Neural progenitor cell (in vitro differentiated cells): ENCODE data around the gene CSGALNACT2. TPM values are rescaled to one million over a fixed set of nuclear protein-coding genes. Genes with fewer than 3 reads are reported as not detected.
A peak's percentile ranks its signal among the peaks of the same experiment; 100 is the strongest.

Experiments used
- DNase-seq: peaks from one replicate; pipeline ENCODE4 v3.0.0-alpha.2; 2016; ENCODE audit warnings: low spot score
- H2AFZ ChIP-seq: fragments of 200-600 bp; sonication (generic); replicated peaks from 2 replicates; pipeline ENCODE4 v1.6.1; 2016; ENCODE audit warnings: antibody characterized with exemption
- H3F3A ChIP-seq: fragments of 200-600 bp; sonication (generic); 2 replicates; pipeline ENCODE4 v1.6.1; 2016; ENCODE audit warnings: antibody characterized with exemption, low read depth
- H3K27ac ChIP-seq: fragments of 200-600 bp; sonication (generic); 2 replicates; pipeline ENCODE4 v1.5.1; 2016; ENCODE audit warnings: mild to moderate bottlenecking
- H3K27me3 ChIP-seq: fragments of 200-600 bp; sonication (generic); 2 replicates; pipeline ENCODE4 v1.6.1; 2016; ENCODE audit warnings: mild to moderate bottlenecking, moderate library complexity
- H3K36me3 ChIP-seq: fragments of 200-600 bp; sonication (generic); 2 replicates; pipeline ENCODE4 v1.5.1; 2016
- H3K4me1 ChIP-seq: fragments of 200-600 bp; sonication (generic); 2 replicates; pipeline ENCODE4 v1.6.1; 2016; ENCODE audit warnings: mixed run types
- H3K4me2 ChIP-seq: fragments of 200-600 bp; sonication (generic); 2 replicates; pipeline ENCODE4 v1.6.1; 2016
- H3K4me3 ChIP-seq: fragments of 200-600 bp; sonication (generic); 2 replicates; pipeline ENCODE4 v1.5.1; 2016
- H3K79me2 ChIP-seq: fragments of 200-600 bp; sonication (generic); 2 replicates; pipeline ENCODE4 v1.6.1; 2016; ENCODE audit warnings: low read depth
- H3K9ac ChIP-seq: fragments of 200-600 bp; sonication (generic); 2 replicates; pipeline ENCODE4 v1.6.1; 2016
- H3K9me3 ChIP-seq: fragments of 200-600 bp; sonication (generic); 2 replicates; pipeline ENCODE4 v1.5.1; 2016; ENCODE audit warnings: low read depth
- H4K20me1 ChIP-seq: fragments of 200-600 bp; sonication (generic); 2 replicates; pipeline ENCODE4 v1.6.1; 2016; ENCODE audit warnings: low read depth
- H3K27ac Mint-ChIP-seq: 3 replicates; pipeline ENCODE4 v1.8.0; 2021; ENCODE audit warnings: mixed read lengths
- H3K27me3 Mint-ChIP-seq: 2 replicates; pipeline ENCODE4 v1.8.0; 2022; ENCODE audit warnings: low read depth, mild to moderate bottlenecking, inconsistent platforms, moderate library complexity, mixed read lengths; ENCODE audit not compliant: insufficient read depth
- H3K36me3 Mint-ChIP-seq: 3 replicates; pipeline ENCODE4 v1.8.0; 2021; ENCODE audit warnings: mixed read lengths
- H3K4me1 Mint-ChIP-seq: 3 replicates; pipeline ENCODE4 v1.8.0; 2021; ENCODE audit warnings: mixed read lengths
- H3K4me3 Mint-ChIP-seq: 3 replicates; pipeline ENCODE4 v1.8.0; 2021; ENCODE audit warnings: mild to moderate bottlenecking, moderate library complexity, mixed read lengths
- H3K9me3 Mint-ChIP-seq: 3 replicates; pipeline ENCODE4 v1.8.0; 2020; ENCODE audit warnings: mixed read lengths
- EZH2 ChIP-seq: fragments of 200-600 bp; sonication (generic); IDR thresholded peaks from 2 replicates; pipeline ENCODE4 v1.6.1; 2017; ENCODE audit warnings: antibody characterized with exemption, mild to moderate bottlenecking, moderate library complexity
- EZH2phosphoT487 ChIP-seq: fragments of 200-600 bp; sonication (generic); IDR thresholded peaks from 2 replicates; pipeline ENCODE4 v1.6.1; 2017; ENCODE audit warnings: antibody characterized with exemption
- total RNA-seq: library from RNA; depleted of rRNA; stranded (reverse); fragments of >200 nt; gene quantifications from 2 replicates; pipeline ENCODE4 v1.2.3, GENCODE V29; 2015; ENCODE audit warnings: low replicate concordance
- TF ChIP-seq, protein P1 (sequence below): fragments of 200-600 bp; sonication (generic); IDR thresholded peaks from 2 replicates; pipeline ENCODE4 v1.5.1; 2017; ENCODE audit warnings: antibody characterized with exemption, mild to moderate bottlenecking

Gene CSGALNACT2
- total RNA-seq, 1 donor from 2014 or later, result 9.3 TPM

GRCh38 chr10:43227911-43228782, 89.9 kb downstream of the CSGALNACT2 start:
- DNase-seq, result no peak
- peaks cover 46% of the 10 kb centered on the region for H3K27me3 Mint-ChIP-seq
- Histone ChIP-seq H3K79me2 (no peaks in the 10 kb centered on the region), H3K4me3 (no peak overlapping the region), H3K9me3 (no peaks in the 10 kb centered on the region), H3F3A (no peaks in the 10 kb centered on the region), H3K27ac (no peak overlapping the region), H3K4me2 (peak overlapping the region; percentile 86), H3K27me3 (peaks cover 67% of the 10 kb centered on the region), H2AFZ (no peak overlapping the region), H3K4me1 (peaks cover 5% of the 10 kb centered on the region), H3K9ac (no peak overlapping the region), H4K20me1 (peaks cover 9% of the 10 kb centered on the region), H3K36me3 (no peaks in the 10 kb centered on the region)
- H3K27ac Mint-ChIP-seq, result no peak overlapping the region
- H3K36me3 Mint-ChIP-seq, result no peaks in the 10 kb centered on the region
- no peaks in the 10 kb centered on the region for H3K4me1 Mint-ChIP-seq
- H3K9me3 Mint-ChIP-seq, result no peaks in the 10 kb centered on the region
- H3K4me3 Mint-ChIP-seq, result no peak overlapping the region
- TF ChIP-seq, protein P1, sequence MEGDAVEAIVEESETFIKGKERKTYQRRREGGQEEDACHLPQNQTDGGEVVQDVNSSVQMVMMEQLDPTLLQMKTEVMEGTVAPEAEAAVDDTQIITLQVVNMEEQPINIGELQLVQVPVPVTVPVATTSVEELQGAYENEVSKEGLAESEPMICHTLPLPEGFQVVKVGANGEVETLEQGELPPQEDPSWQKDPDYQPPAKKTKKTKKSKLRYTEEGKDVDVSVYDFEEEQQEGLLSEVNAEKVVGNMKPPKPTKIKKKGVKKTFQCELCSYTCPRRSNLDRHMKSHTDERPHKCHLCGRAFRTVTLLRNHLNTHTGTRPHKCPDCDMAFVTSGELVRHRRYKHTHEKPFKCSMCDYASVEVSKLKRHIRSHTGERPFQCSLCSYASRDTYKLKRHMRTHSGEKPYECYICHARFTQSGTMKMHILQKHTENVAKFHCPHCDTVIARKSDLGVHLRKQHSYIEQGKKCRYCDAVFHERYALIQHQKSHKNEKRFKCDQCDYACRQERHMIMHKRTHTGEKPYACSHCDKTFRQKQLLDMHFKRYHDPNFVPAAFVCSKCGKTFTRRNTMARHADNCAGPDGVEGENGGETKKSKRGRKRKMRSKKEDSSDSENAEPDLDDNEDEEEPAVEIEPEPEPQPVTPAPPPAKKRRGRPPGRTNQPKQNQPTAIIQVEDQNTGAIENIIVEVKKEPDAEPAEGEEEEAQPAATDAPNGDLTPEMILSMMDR, result no peak
- TF ChIP-seq EZH2 (no peak), EZH2phosphoT487 (no peak)

DNA sequence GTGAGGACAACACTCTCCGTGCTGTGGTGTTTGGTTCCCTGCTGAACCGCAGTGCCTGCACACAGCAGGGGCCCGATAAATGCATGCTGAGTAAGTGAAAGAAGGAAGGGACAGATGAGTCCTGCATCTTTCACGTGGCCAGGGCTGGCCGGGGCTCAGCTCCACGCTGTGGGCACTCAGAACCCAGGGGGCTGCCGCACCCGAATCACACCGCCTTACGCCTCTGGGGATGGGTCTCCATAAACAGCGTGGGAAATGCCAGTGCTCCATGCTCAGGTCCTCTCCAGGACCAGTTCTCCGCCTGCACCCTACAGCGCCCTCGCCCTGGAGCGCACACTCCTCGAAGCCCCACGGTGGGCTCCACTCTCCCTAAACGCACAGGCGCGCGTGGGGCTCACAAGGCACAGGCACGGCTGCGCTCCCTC, 90.5 kb downstream of the CSGALNACT2 start:
- no peaks in the 10 kb centered on the region for H3K36me3 ChIP-seq
- no peaks in the 10 kb centered on the region for H3K9me3 Mint-ChIP-seq
- no peak overlapping the region for H3K27ac Mint-ChIP-seq
- peak overlapping the region; percentile 86 for H3K4me2 ChIP-seq
- H3K4me3 Mint-ChIP-seq, result peak overlapping the region; percentile 71
- TF ChIP-seq, protein P1, result no peak
- TF ChIP-seq EZH2phosphoT487 (no peak), EZH2 (no peak)
- peak overlapping the region; percentile 86 for H2AFZ ChIP-seq
- H3K4me1 Mint-ChIP-seq, result no peaks in the 10 kb centered on the region
- no peak overlapping the region for H3K9ac ChIP-seq
- H3K27ac ChIP-seq, result no peak overlapping the region
- no peaks in the 10 kb centered on the region for H3K79me2 ChIP-seq
- H3F3A ChIP-seq, result no peaks in the 10 kb centered on the region
- peaks cover 9% of the 10 kb centered on the region for H4K20me1 ChIP-seq
- no peaks in the 10 kb centered on the region for H3K36me3 Mint-ChIP-seq
- no peak for DNase-seq
- H3K4me3 ChIP-seq, result peak overlapping the region; percentile 76
- peaks cover 67% of the 10 kb centered on the region for H3K27me3 ChIP-seq
- peaks cover 47% of the 10 kb centered on the region for H3K27me3 Mint-ChIP-seq
- H3K4me1 ChIP-seq, result peaks cover 5% of the 10 kb centered on the region
- no peaks in the 10 kb centered on the region for H3K9me3 ChIP-seq

- no peaks in the 10 kb centered on the region for H3F3A ChIP-seq
- DNase-seq, result peak; percentile 76
- Mint-ChIP-seq H3K27ac (no peak overlapping the region), H3K36me3 (no peaks in the 10 kb centered on the region), H3K4me3 (peak overlapping the region; percentile 71), H3K9me3 (no peaks in the 10 kb centered on the region), H3K27me3 (peaks cover 47% of the 10 kb centered on the region), H3K4me1 (no peaks in the 10 kb centered on the region)
- H3K4me3 ChIP-seq, result peak overlapping the region; percentile 76
- no peaks in the 10 kb centered on the region for H3K36me3 ChIP-seq
- no peaks in the 10 kb centered on the region for H3K79me2 ChIP-seq
- no peak overlapping the region for H3K27ac ChIP-seq
- no peaks in the 10 kb centered on the region for H3K9me3 ChIP-seq
- peak overlapping the region; percentile 86 for H2AFZ ChIP-seq
- no peak overlapping the region for H3K9ac ChIP-seq
- H4K20me1 ChIP-seq, result peaks cover 9% of the 10 kb centered on the region
- TF ChIP-seq, protein P1, result no peak
- TF ChIP-seq EZH2phosphoT487, result peak; percentile 80
- peak; percentile 88 for TF ChIP-seq EZH2
- H3K4me1 ChIP-seq, result peaks cover 5% of the 10 kb centered on the region
- H3K27me3 ChIP-seq, result peaks cover 67% of the 10 kb centered on the region
- H3K4me2 ChIP-seq, result peak overlapping the region; percentile 86
Observed at GRCh38 chr10:43229208-43230061, 91.2 kb downstream of the CSGALNACT2 start.
